Osteoblast (primary cell): Measurements from ENCODE around the gene XKR8. TPM values are rescaled to one million over a fixed set of nuclear protein-coding genes. Genes with fewer than 3 reads are reported as not detected.

Source experiments
- DNase-seq: peaks from one replicate; pipeline ENCODE4 v3.0.0; 2011; ENCODE audit warnings: low spot score, mixed read lengths; ENCODE audit not compliant: insufficient read length; ENCODE audit errors: missing footprints
- H2AFZ ChIP-seq: 2 replicates; pipeline ENCODE4 v1.6.0; 2011; ENCODE audit warnings: mild to moderate bottlenecking, low read length
- H3K27ac ChIP-seq: 2 replicates; pipeline ENCODE4 v1.5.1; 2011; ENCODE audit warnings: mild to moderate bottlenecking, low read depth, low read length, moderate library complexity
- H3K27me3 ChIP-seq: 2 replicates; pipeline ENCODE4 v1.6.0; 2012; ENCODE audit warnings: mild to moderate bottlenecking, control low read depth, inconsistent platforms, low read length, moderate library complexity; ENCODE audit not compliant: insufficient read depth
- H3K36me3 ChIP-seq: 2 replicates; pipeline ENCODE4 v1.5.1; 2011; ENCODE audit warnings: mild to moderate bottlenecking, low read length, control low read depth, moderate library complexity; ENCODE audit not compliant: insufficient read depth
- H3K4me1 ChIP-seq: 2 replicates; pipeline ENCODE4 v1.5.1; 2011; ENCODE audit warnings: mild to moderate bottlenecking, low read length, control low read depth, moderate library complexity; ENCODE audit not compliant: insufficient read depth
- H3K4me2 ChIP-seq: 2 replicates; pipeline ENCODE4 v1.6.0; 2011; ENCODE audit warnings: mild to moderate bottlenecking, low read length; ENCODE audit not compliant: insufficient read depth
- H3K4me3 ChIP-seq: fragments of 200-600 bp; sonication (generic); 3 replicates; pipeline ENCODE4 v1.5.1; 2012; ENCODE audit warnings: mild to moderate bottlenecking, low read length, inconsistent platforms; ENCODE audit not compliant: insufficient read depth
- H3K79me2 ChIP-seq: 2 replicates; pipeline ENCODE4 v1.6.0; 2012; ENCODE audit warnings: mild to moderate bottlenecking, low read length, control low read depth, inconsistent platforms; ENCODE audit not compliant: insufficient read depth
- H3K9me3 ChIP-seq: 2 replicates; pipeline ENCODE4 v1.5.1; 2011; ENCODE audit warnings: low read depth, low read length, control low read depth
- H4K20me1 ChIP-seq: 2 replicates; pipeline ENCODE4 v1.6.0; 2012; ENCODE audit warnings: mild to moderate bottlenecking, low read length, control low read depth; ENCODE audit not compliant: insufficient read depth
- total RNA-seq: library from RNA; depleted of rRNA; stranded (reverse); fragments of >200 nt; gene quantifications from 2 replicates; pipeline ENCODE4 v1.2.3, GENCODE V29; 2012
- TF ChIP-seq, protein P1 (sequence below): IDR thresholded peaks from 2 replicates; pipeline ENCODE4 v1.5.1; 2011; ENCODE audit warnings: mild to moderate bottlenecking, low read depth, low read length, moderate library complexity; ENCODE audit errors: extremely low read depth

Gene XKR8
- total RNA-seq, 1 donor: 9.4 TPM

DNA sequence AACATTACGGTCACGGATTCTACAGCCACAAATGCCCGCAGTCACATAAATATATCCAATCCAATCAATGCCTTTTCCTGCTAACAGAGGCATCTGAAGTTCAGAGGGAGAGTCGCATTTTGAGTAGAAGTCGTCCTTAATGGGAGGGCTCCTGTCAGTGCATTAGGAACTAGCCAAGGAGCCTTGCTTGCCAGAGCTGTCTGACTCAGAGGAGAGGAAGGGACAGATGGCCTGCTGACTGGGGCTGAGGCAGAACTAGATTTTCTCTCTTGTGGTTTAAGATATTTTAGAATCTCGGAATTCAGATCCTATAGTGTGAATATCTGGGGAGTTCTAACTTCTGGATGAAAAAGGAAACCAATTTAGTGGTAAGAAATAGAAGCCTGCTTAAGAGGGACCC lies 10.6 kb downstream of the XKR8 start:
- Histone ChIP-seq H3K36me3 (peaks cover 30% of the 10 kb centered on the region), H3K4me1 (peaks cover 48% of the 10 kb centered on the region), H3K4me2 (peak overlapping the region; percentile 56), H4K20me1 (no peaks in the 10 kb centered on the region), H2AFZ (no peak overlapping the region), H3K27me3 (no peaks in the 10 kb centered on the region), H3K4me3 (no peak overlapping the region), H3K27ac (peak overlapping the region; percentile 82), H3K9me3 (no peaks in the 10 kb centered on the region), H3K79me2 (peaks cover 7% of the 10 kb centered on the region)
- peak; percentile 94 for DNase-seq
- TF ChIP-seq, protein P1, sequence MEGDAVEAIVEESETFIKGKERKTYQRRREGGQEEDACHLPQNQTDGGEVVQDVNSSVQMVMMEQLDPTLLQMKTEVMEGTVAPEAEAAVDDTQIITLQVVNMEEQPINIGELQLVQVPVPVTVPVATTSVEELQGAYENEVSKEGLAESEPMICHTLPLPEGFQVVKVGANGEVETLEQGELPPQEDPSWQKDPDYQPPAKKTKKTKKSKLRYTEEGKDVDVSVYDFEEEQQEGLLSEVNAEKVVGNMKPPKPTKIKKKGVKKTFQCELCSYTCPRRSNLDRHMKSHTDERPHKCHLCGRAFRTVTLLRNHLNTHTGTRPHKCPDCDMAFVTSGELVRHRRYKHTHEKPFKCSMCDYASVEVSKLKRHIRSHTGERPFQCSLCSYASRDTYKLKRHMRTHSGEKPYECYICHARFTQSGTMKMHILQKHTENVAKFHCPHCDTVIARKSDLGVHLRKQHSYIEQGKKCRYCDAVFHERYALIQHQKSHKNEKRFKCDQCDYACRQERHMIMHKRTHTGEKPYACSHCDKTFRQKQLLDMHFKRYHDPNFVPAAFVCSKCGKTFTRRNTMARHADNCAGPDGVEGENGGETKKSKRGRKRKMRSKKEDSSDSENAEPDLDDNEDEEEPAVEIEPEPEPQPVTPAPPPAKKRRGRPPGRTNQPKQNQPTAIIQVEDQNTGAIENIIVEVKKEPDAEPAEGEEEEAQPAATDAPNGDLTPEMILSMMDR: no peak

GRCh38 chr1:27971674-27972073 lies 11.9 kb downstream of the XKR8 start:
- H3K27ac ChIP-seq: peak overlapping the region; percentile 0
- no peak overlapping the region for H2AFZ ChIP-seq
- DNase-seq: no peak
- H3K27me3 ChIP-seq: no peaks in the 10 kb centered on the region
- H3K4me3 ChIP-seq: no peak overlapping the region
- no peaks in the 10 kb centered on the region for H3K9me3 ChIP-seq
- no peak overlapping the region for H3K4me2 ChIP-seq
- H3K36me3 ChIP-seq: peaks cover 28% of the 10 kb centered on the region
- no peaks in the 10 kb centered on the region for H4K20me1 ChIP-seq
- H3K79me2 ChIP-seq: peaks cover under 1% of the 10 kb centered on the region
- TF ChIP-seq, protein P1: no peak
- peaks cover 48% of the 10 kb centered on the region for H3K4me1 ChIP-seq

- H3K4me2 ChIP-seq: no peak overlapping the region
- H3K4me3 ChIP-seq: no peak overlapping the region
- H4K20me1 ChIP-seq: no peaks in the 10 kb centered on the region
- H3K36me3 ChIP-seq: peaks cover 27% of the 10 kb centered on the region
- peak overlapping the region; percentile 0 for H3K27ac ChIP-seq
- H3K4me1 ChIP-seq: peaks cover 48% of the 10 kb centered on the region
- no peaks in the 10 kb centered on the region for H3K9me3 ChIP-seq
- H2AFZ ChIP-seq: no peak overlapping the region
- H3K27me3 ChIP-seq: no peaks in the 10 kb centered on the region
- H3K79me2 ChIP-seq: no peaks in the 10 kb centered on the region
- no peak for DNase-seq
- TF ChIP-seq, protein P1: no peak
Measured at GRCh38 chr1:27972141-27972540, 12.4 kb downstream of the XKR8 start.

DNA sequence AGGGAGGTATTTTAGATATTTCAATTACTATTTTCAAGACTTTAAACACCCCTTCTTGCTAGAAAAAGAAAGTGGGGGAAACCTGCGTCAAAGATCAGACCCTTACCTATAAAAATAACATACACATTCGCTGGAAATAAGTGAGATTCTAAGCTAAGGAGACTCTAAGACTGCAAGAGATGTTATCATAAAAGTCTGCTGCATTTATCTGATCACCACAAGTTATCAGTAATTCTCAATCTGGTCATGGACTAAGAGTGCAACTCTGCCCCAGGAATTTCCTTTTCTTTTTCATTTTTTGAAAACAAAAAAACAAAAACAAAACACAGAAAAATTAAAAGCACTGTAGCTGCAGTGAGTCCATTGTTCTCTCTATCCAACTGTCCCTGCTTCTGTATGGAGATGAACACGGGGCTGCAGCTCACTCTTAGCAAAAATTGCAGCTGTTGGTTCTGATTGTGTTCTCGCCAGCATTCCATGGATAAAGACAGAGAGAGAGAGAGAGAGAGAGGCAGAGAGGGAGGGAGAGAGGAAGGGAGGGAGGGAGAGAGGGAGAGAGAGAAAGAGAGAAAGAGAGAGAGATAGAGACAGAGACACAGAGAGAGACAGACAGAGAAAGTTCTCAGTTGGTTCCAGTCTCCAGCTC lies 14.1 kb downstream of the XKR8 start:
- Histone ChIP-seq H3K9me3 (no peaks in the 10 kb centered on the region), H3K4me3 (no peak overlapping the region)
- no peak for DNase-seq

More for the DNA sequence above, 14.1 kb downstream of the XKR8 start:
- Histone ChIP-seq H3K4me2 (no peak overlapping the region), H3K4me1 (peaks cover 32% of the 10 kb centered on the region), H3K79me2 (no peaks in the 10 kb centered on the region), H3K36me3 (peaks cover 21% of the 10 kb centered on the region), H4K20me1 (no peaks in the 10 kb centered on the region), H2AFZ (no peak overlapping the region), H3K27me3 (no peaks in the 10 kb centered on the region), H3K27ac (no peak overlapping the region)
- TF ChIP-seq, protein P1: no peak
